ENCODE data around the gene RASA2. TPM values are rescaled to one million over a fixed set of nuclear protein-coding genes. Genes with fewer than 3 reads are reported as not detected.
"Not testable (repeated sequence)": the region's sequence is repeated elsewhere in the genome, so short reads cannot be mapped to it uniquely, and the experiment has no call there.

The RASA2 gene
- total and polyA plus RNA-seq, 5 donors from 2014 or later: 46.5 to 93.5 (median 57.1) TPM

GRCh38 chr3:141528800-141529199 is 42.0 kb downstream of the RASA2 start:
- Histone ChIP-seq H3K27ac (ENCODE audit: insufficient read depth, low read length, poor library complexity, severe bottlenecking) (peak overlapping the region; percentile 91), H3K9me3 (ENCODE audit: control insufficient read depth in 2 of 2, low read length in 2 of 2) (no peaks in the 10 kb centered on the region), H3K4me1 (ENCODE audit: control insufficient read depth, insufficient read depth, low read length, poor library complexity, severe bottlenecking) (peaks cover 84% of the 10 kb centered on the region), H3K4me3 (ENCODE audit: low read depth, low read length) (peak overlapping the region; percentile 81), H3K27me3 (ENCODE audit: control insufficient read depth, insufficient read depth, low read length) (no peaks in the 10 kb centered on the region), H3K36me3 (ENCODE audit: control insufficient read depth, insufficient read depth, low read length) (peaks cover 22% of the 10 kb centered on the region)
- Mint-ChIP-seq H3K4me3 (peak overlapping the region in 2 of 4 donors; percentile 39 to 47), H3K9me3 (no peaks in the 10 kb centered on the region), H3K27me3 (no peaks in the 10 kb centered on the region), H3K36me3 (peaks cover 21% of the 10 kb centered on the region), H3K4me1 (peaks cover 59 to 92% (median 77%) of the 10 kb centered on the region in 4 donors), H3K27ac (peak overlapping the region; percentile 90 to 94 (median 92))
- DNase-seq (no peak), ATAC-seq (ENCODE audit: low read depth in 2 of 2) (no peak)

- Histone ChIP-seq H3K9me3 (ENCODE audit: control insufficient read depth in 2 of 2, low read length in 2 of 2) (no peaks in the 10 kb centered on the region), H3K4me3 (ENCODE audit: low read depth, low read length) (peak overlapping the region; percentile 81), H3K27ac (ENCODE audit: insufficient read depth, low read length, poor library complexity, severe bottlenecking) (peak overlapping the region; percentile 91), H3K27me3 (ENCODE audit: control insufficient read depth, insufficient read depth, low read length) (no peaks in the 10 kb centered on the region), H3K36me3 (ENCODE audit: control insufficient read depth, insufficient read depth, low read length) (peaks cover 20% of the 10 kb centered on the region), H3K4me1 (ENCODE audit: control insufficient read depth, insufficient read depth, low read length, poor library complexity, severe bottlenecking) (peaks cover 84% of the 10 kb centered on the region)
- peaks cover 59 to 91% (median 76%) of the 10 kb centered on the region in 4 donors for H3K4me1 Mint-ChIP-seq
- no peak for DNase-seq
- no peaks in the 10 kb centered on the region for H3K9me3 Mint-ChIP-seq
- ATAC-seq (ENCODE audit: low read depth in 2 of 2): no peak
- H3K27ac Mint-ChIP-seq: peak overlapping the region; percentile 90 to 94 (median 92)
- peak overlapping the region in 2 of 4 donors; percentile 39 to 65 for H3K4me3 Mint-ChIP-seq
- H3K36me3 Mint-ChIP-seq: peaks cover 20% of the 10 kb centered on the region
- no peaks in the 10 kb centered on the region for H3K27me3 Mint-ChIP-seq
Observed at GRCh38 chr3:141529256-141529655, 42.4 kb downstream of the RASA2 start.

- H3K27ac ChIP-seq (ENCODE audit: insufficient read depth, low read length, poor library complexity, severe bottlenecking): peak overlapping the region; percentile 91
- Mint-ChIP-seq H3K4me1 (peaks cover 58 to 89% (median 72%) of the 10 kb centered on the region in 4 donors), H3K36me3 (peaks cover 17% of the 10 kb centered on the region), H3K27ac (peak overlapping the region; percentile 74 to 98 (median 94)), H3K27me3 (no peaks in the 10 kb centered on the region), H3K4me3 (peak overlapping the region; percentile 75 to 93 (median 86)), H3K9me3 (no peaks in the 10 kb centered on the region)
- peaks cover 79% of the 10 kb centered on the region for H3K4me1 ChIP-seq (ENCODE audit: control insufficient read depth, insufficient read depth, low read length, poor library complexity, severe bottlenecking)
- ATAC-seq (ENCODE audit: low read depth in 2 of 2) (peak; percentile 55 to 68), DNase-seq (peak in 2 of 3 donors; percentile 61 to 63)
- H3K36me3 ChIP-seq (ENCODE audit: control insufficient read depth, insufficient read depth, low read length): peaks cover 26% of the 10 kb centered on the region
- H3K27me3 ChIP-seq (ENCODE audit: control insufficient read depth, insufficient read depth, low read length): no peaks in the 10 kb centered on the region
- H3K9me3 ChIP-seq (ENCODE audit: control insufficient read depth in 2 of 2, low read length in 2 of 2): no peaks in the 10 kb centered on the region
- peak overlapping the region; percentile 81 for H3K4me3 ChIP-seq (ENCODE audit: low read depth, low read length)
Observed at GRCh38 chr3:141529717-141530414, 43.0 kb downstream of the RASA2 start.

- Mint-ChIP-seq H3K4me1 (peaks cover 57 to 87% (median 70%) of the 10 kb centered on the region in 4 donors), H3K9me3 (peaks cover 0 to 2% (median 0%) of the 10 kb centered on the region in 7 donors), H3K4me3 (peak overlapping the region; percentile 75 to 93 (median 86)), H3K27me3 (no peaks in the 10 kb centered on the region), H3K27ac (peak overlapping the region; percentile 74 to 98 (median 94)), H3K36me3 (peaks cover 20% of the 10 kb centered on the region)
- H3K27me3 ChIP-seq (ENCODE audit: control insufficient read depth, insufficient read depth, low read length): no peaks in the 10 kb centered on the region
- H3K4me3 ChIP-seq (ENCODE audit: low read depth, low read length): peak overlapping the region; percentile 81
- H3K4me1 ChIP-seq (ENCODE audit: control insufficient read depth, insufficient read depth, low read length, poor library complexity, severe bottlenecking): peaks cover 73% of the 10 kb centered on the region
- ATAC-seq (ENCODE audit: low read depth in 2 of 2): peak in 1 of 2 donors; percentile 7
- H3K36me3 ChIP-seq (ENCODE audit: control insufficient read depth, insufficient read depth, low read length): peaks cover 29% of the 10 kb centered on the region
- peak overlapping the region; percentile 91 for H3K27ac ChIP-seq (ENCODE audit: insufficient read depth, low read length, poor library complexity, severe bottlenecking)
- DNase-seq: no peak
- H3K9me3 ChIP-seq (ENCODE audit: control insufficient read depth in 2 of 2, low read length in 2 of 2): peaks cover 0 to 3% of the 10 kb centered on the region in 2 experiments
Observed at GRCh38 chr3:141530415-141530768, 43.6 kb downstream of the RASA2 start.

- DNase-seq: no peak
- no peaks in the 10 kb centered on the region for H3K27me3 ChIP-seq (ENCODE audit: control insufficient read depth, insufficient read depth, low read length)
- peaks cover 33% of the 10 kb centered on the region for H3K36me3 Mint-ChIP-seq
- peaks cover 44% of the 10 kb centered on the region for H3K36me3 ChIP-seq (ENCODE audit: control insufficient read depth, insufficient read depth, low read length)
- peaks cover 44 to 79% (median 63%) of the 10 kb centered on the region in 4 donors for H3K4me1 Mint-ChIP-seq
- no peaks in the 10 kb centered on the region for H3K27me3 Mint-ChIP-seq
- peak overlapping the region; percentile 44 to 82 (median 64) for H3K27ac Mint-ChIP-seq
- no peak for ATAC-seq (ENCODE audit: low read depth in 2 of 2)
- H3K4me3 Mint-ChIP-seq: peak overlapping the region in 2 of 4 donors; percentile 8 to 9
- peak overlapping the region; percentile 53 for H3K27ac ChIP-seq (ENCODE audit: insufficient read depth, low read length, poor library complexity, severe bottlenecking)
- no peak overlapping the region for H3K4me3 ChIP-seq (ENCODE audit: low read depth, low read length)
- H3K9me3 ChIP-seq (ENCODE audit: control insufficient read depth in 2 of 2, low read length in 2 of 2): peaks cover 3 to 5% of the 10 kb centered on the region in 2 experiments
- peaks cover 51% of the 10 kb centered on the region for H3K4me1 ChIP-seq (ENCODE audit: control insufficient read depth, insufficient read depth, low read length, poor library complexity, severe bottlenecking)
- peaks cover 0 to 8% (median 1%) of the 10 kb centered on the region in 7 donors for H3K9me3 Mint-ChIP-seq
Observed at GRCh38 chr3:141532609-141533008, 45.8 kb downstream of the RASA2 start.

- DNase-seq; H3K9me3 ChIP-seq (ENCODE audit: control insufficient read depth in 2 of 2, low read length in 2 of 2); H3K4me3 ChIP-seq (ENCODE audit: low read depth, low read length); ATAC-seq (ENCODE audit: low read depth in 2 of 2); H3K9me3 Mint-ChIP-seq; H3K27me3 ChIP-seq (ENCODE audit: control insufficient read depth, insufficient read depth, low read length); H3K27ac ChIP-seq (ENCODE audit: insufficient read depth, low read length, poor library complexity, severe bottlenecking); H3K27me3 Mint-ChIP-seq: not testable (repeated sequence)
- H3K4me1 ChIP-seq (ENCODE audit: control insufficient read depth, insufficient read depth, low read length, poor library complexity, severe bottlenecking): peaks cover 29% of the 10 kb centered on the region
- peaks cover 46 to 75% (median 56%) of the 10 kb centered on the region in 4 donors for H3K4me1 Mint-ChIP-seq
- peaks cover 56% of the 10 kb centered on the region for H3K36me3 ChIP-seq (ENCODE audit: control insufficient read depth, insufficient read depth, low read length)
- peak overlapping the region in 1 of 4 donors; percentile 7 for H3K4me3 Mint-ChIP-seq
- peaks cover 42% of the 10 kb centered on the region for H3K36me3 Mint-ChIP-seq
- peak overlapping the region in 2 of 3 donors; percentile 59 to 65 for H3K27ac Mint-ChIP-seq
Observed at GRCh38 chr3:141536017-141536416, 49.2 kb downstream of the RASA2 start.

GRCh38 chr3:141537856-141538255 is 51.0 kb downstream of the RASA2 start:
- Histone ChIP-seq H3K27me3 (ENCODE audit: control insufficient read depth, insufficient read depth, low read length) (no peaks in the 10 kb centered on the region), H3K27ac (ENCODE audit: insufficient read depth, low read length, poor library complexity, severe bottlenecking) (peak overlapping the region; percentile 23), H3K4me3 (ENCODE audit: low read depth, low read length) (no peak overlapping the region), H3K4me1 (ENCODE audit: control insufficient read depth, insufficient read depth, low read length, poor library complexity, severe bottlenecking) (peaks cover 27% of the 10 kb centered on the region), H3K36me3 (ENCODE audit: control insufficient read depth, insufficient read depth, low read length) (peaks cover 65% of the 10 kb centered on the region), H3K9me3 (ENCODE audit: control insufficient read depth in 2 of 2, low read length in 2 of 2) (peaks cover 3 to 9% of the 10 kb centered on the region in 2 experiments)
- Mint-ChIP-seq H3K27me3 (no peaks in the 10 kb centered on the region), H3K4me3 (no peak overlapping the region), H3K4me1 (peaks cover 53 to 77% (median 59%) of the 10 kb centered on the region in 4 donors), H3K9me3 (peaks cover 0 to 9% (median 1%) of the 10 kb centered on the region in 7 donors), H3K27ac (peak overlapping the region in 1 of 3 donors; percentile 32), H3K36me3 (peaks cover 51% of the 10 kb centered on the region)
- DNase-seq (no peak), ATAC-seq (ENCODE audit: low read depth in 2 of 2) (no peak)

Measured in CD4-positive, CD25-positive, alpha-beta regulatory T cell (primary cell).